B cell (primary cell): Measurements from ENCODE around the gene BAIAP3. TPM values are rescaled to one million over a fixed set of nuclear protein-coding genes. Genes with fewer than 3 reads are reported as not detected.
A peak's percentile ranks its signal among the peaks of the same experiment; 100 is the strongest.

Source experiments
- ATAC-seq: fragments of 200-7000 bp; cut with Tn5 transposase; one replicate; pipeline ENCODE4 v1.10.0; 2021; ENCODE audit warnings: low read depth, mild to moderate bottlenecking, moderate number of reproducible peaks, moderate library complexity
- CTCF ChIA-PET: fragments of 350-600 bp; sonication (Branson Sonifier 250); formaldehyde crosslinking; loops from one replicate; lab custom pipeline; 2021; ENCODE audit warnings: antibody characterized with exemption, inconsistent platforms; lab: Charles Lee
- POLR2A ChIA-PET: fragments of 350-600 bp; sonication (Branson Sonifier 250); formaldehyde crosslinking; loops from one replicate; lab custom pipeline; 2021; ENCODE audit warnings: antibody characterized with exemption; lab: Charles Lee
- DNase-seq: peaks from one replicate; pipeline ENCODE4 v3.0.0; 2013
- H2AFZ ChIP-seq: 2 replicates; pipeline ENCODE4 v1.6.1; 2012; ENCODE audit warnings: mild to moderate bottlenecking, low read depth, low read length; ENCODE audit not compliant: insufficient read depth, poor library complexity, severe bottlenecking
- H3K27ac ChIP-seq, 2 donors: 1 replicate in 1 of 2; 2 replicates in 1 of 2; pipeline ENCODE4 v1.5.1; 2012 to 2013; ENCODE audit warnings: low read length in 2 of 2, mild to moderate bottlenecking in 2 of 2, moderate library complexity in 1 of 2
- H3K27me3 ChIP-seq, 4 experiments: fragments of 200-600 bp in 1 of 4; sonication (generic) in 1 of 4; replicated peaks in 1 of 4; 1 replicate in 2 of 4; 2 replicates in 2 of 4; pipeline versions ENCODE4 v1.6.1 to v1.7.0; 2013 to 2016; ENCODE audit warnings: low read length in 3 of 4, mild to moderate bottlenecking in 2 of 4, mixed read lengths in 1 of 4, moderate library complexity in 1 of 4; ENCODE audit not compliant: insufficient read depth in 4 of 4, control insufficient read depth in 3 of 4; ENCODE audit errors: control extremely low read depth in 1 of 4
- H3K36me3 ChIP-seq, 2 experiments: replicated peaks in 1 of 2; 1 replicate in 1 of 2; 2 replicates in 1 of 2; pipeline versions ENCODE4 v1.6.1 to v1.7.1; 2013; ENCODE audit warnings: low read length in 1 of 2; ENCODE audit not compliant: insufficient read depth in 2 of 2, control insufficient read depth in 1 of 2; ENCODE audit errors: control extremely low read depth in 1 of 2, extremely low read depth in 1 of 2
- H3K4me1 ChIP-seq, 2 donors: fragments of 200-600 bp in 1 of 2; sonication (generic) in 1 of 2; 1 replicate in 1 of 2; 2 replicates in 1 of 2; pipeline versions ENCODE4 v1.5.1 to v1.6.1; 2013 to 2017; ENCODE audit warnings: low read length in 2 of 2; ENCODE audit not compliant: control insufficient read depth in 2 of 2, insufficient read depth in 2 of 2
- H3K4me2 ChIP-seq: replicated peaks from 2 replicates; pipeline ENCODE3; 2012; ENCODE audit warnings: mild to moderate bottlenecking, low read depth, low read length; ENCODE audit not compliant: poor library complexity, severe bottlenecking
- H3K4me3 ChIP-seq, 5 experiments: fragments of 200-600 bp in 1 of 5; sonication (generic) in 1 of 5; 1 replicate in 3 of 5; 2 replicates in 2 of 5; pipeline versions ENCODE4 v1.5.1 to v1.7.0; 2011 to 2016; ENCODE audit warnings: low read length in 4 of 5, mild to moderate bottlenecking in 4 of 5, low read depth in 2 of 5, control low read depth in 1 of 5, moderate library complexity in 1 of 5; ENCODE audit not compliant: insufficient read depth in 1 of 5; ENCODE audit errors: control extremely low read depth in 1 of 5, extremely low read depth in 1 of 5
- H3K79me2 ChIP-seq: fragments of 200-600 bp; sonication (generic); one replicate; pipeline ENCODE4 v1.6.0; 2016; ENCODE audit warnings: low read length; ENCODE audit not compliant: control insufficient read depth, insufficient read depth
- H3K9ac ChIP-seq: fragments of 200-600 bp; sonication (generic); 2 replicates; pipeline ENCODE4 v1.6.1; 2017; ENCODE audit warnings: mild to moderate bottlenecking, low read length, moderate library complexity
- H3K9me3 ChIP-seq, 3 donors: one replicate each; pipeline versions ENCODE4 v1.6.1 to v1.7.1; 2013; ENCODE audit warnings: low read length in 2 of 3; ENCODE audit not compliant: control insufficient read depth in 2 of 3, insufficient read depth in 1 of 3; ENCODE audit errors: control extremely low read depth in 1 of 3
- H4K20me1 ChIP-seq: 2 replicates; pipeline ENCODE4 v1.6.0; 2012; ENCODE audit warnings: mild to moderate bottlenecking, low read length; ENCODE audit not compliant: insufficient read depth, control insufficient read depth, poor library complexity, severe bottlenecking
- H3K27ac Mint-ChIP-seq: one replicate; pipeline ENCODE4 v1.8.0; 2021; ENCODE audit warnings: mixed read lengths
- H3K27me3 Mint-ChIP-seq: one replicate; pipeline ENCODE4 v1.8.0; 2021; ENCODE audit warnings: mixed read lengths
- H3K4me1 Mint-ChIP-seq: one replicate; pipeline ENCODE4 v1.8.0; 2021; ENCODE audit warnings: mixed read lengths
- H3K4me3 Mint-ChIP-seq: one replicate; pipeline ENCODE4 v1.8.0; 2021; ENCODE audit warnings: mixed read lengths
- H3K9me3 Mint-ChIP-seq: one replicate; pipeline ENCODE4 v1.8.0; 2022; ENCODE audit warnings: mixed read lengths; ENCODE audit not compliant: insufficient read depth
- CTCF ChIP-seq: fragments of 200-600 bp; IDR thresholded peaks from one replicate; pipeline ENCODE4 v1.8.0; 2022; ENCODE audit warnings: antibody characterized with exemption, mild to moderate bottlenecking
- EZH2 ChIP-seq: IDR thresholded peaks from 2 replicates; pipeline ENCODE4 v1.6.1; 2012; ENCODE audit warnings: borderline replicate concordance, low read depth, mild to moderate bottlenecking, moderate library complexity, low read length; ENCODE audit not compliant: insufficient read depth, poor library complexity, severe bottlenecking
- WGBS: methylation state at CpG from one replicate; pipeline ENCODE4 v1.1.5; 2013; ENCODE audit warnings: missing lambda C conversion rate; ENCODE audit not compliant: insufficient coverage; 5-methylcytosine and 5-hydroxymethylcytosine counted together
- intact Hi-C: fragments of 100-400 bp; cut with micrococcal nuclease; formaldehyde crosslinking; loops from one replicate; pipeline ENCODE4 v1.10.0; 2022
- polyA plus RNA-seq: library from polyadenylated mRNA; depleted of rRNA; stranded (reverse); fragments of >200 nt; gene quantifications from 2 replicates; pipeline ENCODE4 v1.2.3, GENCODE V29; 2012
- total RNA-seq, 2 donors: library from RNA; stranded (reverse); fragments of 120-200 nt in 1 of 2; gene quantifications; 1 replicate in 1 of 2; 2 replicates in 1 of 2; pipeline versions ENCODE4 v1.2.3 to v1.2.4, GENCODE V29; 2013 to 2022

Gene BAIAP3
- total and polyA plus RNA-seq, 2 donors (not counting 1 experiment from before 2014, with no cell fraction given), result 119 to 130 TPM

- Histone ChIP-seq H4K20me1 (peaks cover 18% of the 10 kb centered on the region), H3K27ac (peak overlapping the region; percentile 90 to 91), H3K4me1 (peaks cover 48 to 61% of the 10 kb centered on the region in 2 donors), H3K27me3 (peaks cover 0 to 47% (median 20%) of the 10 kb centered on the region in 4 experiments), H2AFZ (no peak overlapping the region), H3K4me2 (peak overlapping the region; percentile 97), H3K79me2 (peaks cover 3% of the 10 kb centered on the region), H3K4me3 (peak overlapping the region in 4 of 5 experiments; percentile 34 to 63 (median 54)), H3K36me3 (no peaks in the 10 kb centered on the region), H3K9me3 (peaks cover 0 to 25% (median 3%) of the 10 kb centered on the region in 3 donors), H3K9ac (peak overlapping the region; percentile 76)
- CTCF ChIA-PET, result interaction anchor here (1.2 to 2.1 kb wide), 3 partner anchors 10 to 31 kb away, joined by 3 to 8 read pairs (median 3); no protein-coding TSS in a partner anchor
- H3K27me3 Mint-ChIP-seq, result peaks cover 7% of the 10 kb centered on the region
- no peak for TF ChIP-seq CTCF
- TF ChIP-seq EZH2, result no peak
- 7% methylated on average over 26 of the region's 26 CpGs for WGBS
- POLR2A ChIA-PET, result interaction anchor here (0.5 to 2.6 kb wide), 10 partner anchors 10 to 919 kb away, joined by 3 to 14 read pairs (median 5); partner anchors contain the start of genes ECI1, UBE2I and UQCC4
- peak overlapping the region; percentile 88 for H3K4me3 Mint-ChIP-seq
- peak overlapping the region; percentile 96 for H3K27ac Mint-ChIP-seq
- peaks cover 23% of the 10 kb centered on the region for H3K4me1 Mint-ChIP-seq
- DNase-seq (peak; percentile 58), ATAC-seq (no peak)
- intact Hi-C loops, result loop anchor here (1.0 kb wide), 1 partner anchor 10 kb away; no protein-coding TSS in a partner anchor
- no peaks in the 10 kb centered on the region for H3K9me3 Mint-ChIP-seq
Measured at GRCh38 chr16:1332618-1333148, 762 bp upstream of the BAIAP3 start.
